Measurements from ENCODE around the gene VWA5B2.
"Not testable (repeated sequence)": the region's sequence is repeated elsewhere in the genome, so short reads cannot be mapped to it uniquely, and the experiment has no call there.

The VWA5B2 gene

GRCh38 chr3:184242297-184242685 is 12.9 kb downstream of the VWA5B2 start:
- no peak for DNase-seq (ENCODE audit: low read depth)

GRCh38 chr3:184248454-184249411 is 19.3 kb downstream of the VWA5B2 start, which contains the start of gene ALG3:
ALG3 (minus strand) TSS chr3:184248962; CDS start chr3:184248940, 22 bp downstream.
- peak; percentile 80 for DNase-seq (ENCODE audit: low read depth)

- peak; percentile 93 for DNase-seq (ENCODE audit: low read depth)
Measured at GRCh38 chr3:184249412-184250166, 20.2 kb downstream of the VWA5B2 start, which contains the start of gene EEF1AKMT4. EEF1AKMT4 (plus strand) TSS chr3:184249672; CDS start chr3:184249695, 23 bp downstream.

GRCh38 chr3:184250167-184250828 is 20.9 kb downstream of the VWA5B2 start:
- peak; percentile 85 for DNase-seq (ENCODE audit: low read depth)

- no peak for DNase-seq (ENCODE audit: low read depth)
Measured at GRCh38 chr3:184255291-184256039, 26.1 kb downstream of the VWA5B2 start.

GRCh38 chr3:184257083-184257915 is 27.9 kb downstream of the VWA5B2 start:
- DNase-seq (ENCODE audit: low read depth) = no peak

GRCh38 chr3:184258926-184259325 is 29.5 kb downstream of the VWA5B2 start:
- no peak for DNase-seq (ENCODE audit: low read depth)

- no peak for DNase-seq (ENCODE audit: low read depth)
Measured at GRCh38 chr3:184259396-184259877, 30.1 kb downstream of the VWA5B2 start.

GRCh38 chr3:184259878-184260723 is 30.7 kb downstream of the VWA5B2 start:
- no peak for DNase-seq (ENCODE audit: low read depth)

- no peak for DNase-seq (ENCODE audit: low read depth)
Measured at GRCh38 chr3:184260724-184261269, 31.4 kb downstream of the VWA5B2 start.

- DNase-seq (ENCODE audit: low read depth) = peak; percentile 32
Measured at GRCh38 chr3:184261270-184261853, 32.0 kb downstream of the VWA5B2 start, which contains the start of gene CAMK2N2. CAMK2N2 (minus strand) TSS chr3:184261553; CDS start chr3:184261285, 268 bp downstream.

GRCh38 chr3:184261854-184262763 is 32.7 kb downstream of the VWA5B2 start:
- no peak for DNase-seq (ENCODE audit: low read depth)

- DNase-seq (ENCODE audit: low read depth) = no peak
Measured at GRCh38 chr3:184262764-184263179, 33.4 kb downstream of the VWA5B2 start.

- DNase-seq (ENCODE audit: low read depth) = not testable (repeated sequence)
Measured at GRCh38 chr3:184267249-184267648, 37.9 kb downstream of the VWA5B2 start.

GRCh38 chr3:184272269-184272668 is 42.9 kb downstream of the VWA5B2 start:
- no peak for DNase-seq (ENCODE audit: low read depth)

- no peak for DNase-seq (ENCODE audit: low read depth)
Measured at GRCh38 chr3:184275381-184275701, 46.0 kb downstream of the VWA5B2 start.

Measured in stimulated activated CD4-positive, alpha-beta T cell treated with anti-CD3 and anti-CD28 coated beads, Interleukin-2, amount 100 ng/mL, for 4 hours (primary cell).